IMR-90 (cell line): ENCODE measurements around the gene LUZP2.

Source experiments
- CEBPB ChIP-seq: IDR thresholded peaks from 2 replicates; pipeline ENCODE4 v1.6.1; 2012; ENCODE audit warnings: low read depth, low read length, improper control_type of control experiment
- CTCF ChIP-seq: conservative IDR thresholded peaks from 2 replicates; pipeline ENCODE4 v1.5.1; 2012; ENCODE audit warnings: mild to moderate bottlenecking, low read depth, low read length, improper control_type of control experiment
- POLR2A ChIP-seq: IDR thresholded peaks from 2 replicates; pipeline ENCODE4 v1.6.1; 2012; ENCODE audit warnings: mild to moderate bottlenecking, low read depth, low read length
- RCOR1 ChIP-seq: IDR thresholded peaks from 2 replicates; pipeline ENCODE4 v1.6.1; 2012; ENCODE audit warnings: mild to moderate bottlenecking, low read length, improper control_type of control experiment; ENCODE audit not compliant: insufficient replicate concordance
- SMC3 ChIP-seq: fragments of 150-350 bp; IDR thresholded peaks from 2 replicates; pipeline ENCODE4 v1.6.1; 2016; ENCODE audit warnings: low read depth, mild to moderate bottlenecking, antibody characterized with exemption, low read length, moderate library complexity

- TF ChIP-seq RCOR1 (no peak), SMC3 (no peak), CTCF (no peak), CEBPB (no peak), POLR2A (no peak)
Observed at GRCh38 chr11:25052844-25053243, 556.0 kb downstream of the LUZP2 start.
